NCI-H128 (cell line): ENCODE results near the gene ENKUR.
"Not testable (repeated sequence)": the region's sequence is repeated elsewhere in the genome, so short reads cannot be mapped to it uniquely, and the experiment has no call there.

Experiments
- DNase-seq: peaks from one replicate; lab custom pipeline; 2025; ENCODE audit not compliant: unreplicated experiment; lab: John Stamatoyannopoulos, UW

ENKUR gene

GRCh38 chr10:24979685-24980084 is 36.3 kb downstream of the ENKUR start:
- DNase-seq, result no peak

DNA sequence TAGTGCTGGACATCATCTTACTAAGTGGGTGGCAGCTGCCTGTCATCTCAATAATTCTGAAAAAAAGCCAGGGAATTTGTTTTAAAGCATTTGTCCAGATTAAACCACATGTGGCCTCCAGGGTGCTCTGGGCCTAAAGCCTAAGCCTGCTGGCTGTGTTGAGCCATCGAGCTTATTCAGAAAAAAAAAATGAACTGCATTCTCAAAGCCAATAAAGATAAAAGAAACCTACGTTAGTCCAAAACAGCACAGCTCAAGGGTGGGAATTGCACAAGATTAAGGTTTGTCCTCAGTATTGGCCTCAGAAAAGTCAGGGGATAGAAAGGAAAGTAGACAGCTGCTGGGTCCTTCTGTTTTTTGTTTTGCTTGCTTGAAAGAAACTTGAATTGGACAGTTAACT is 41.0 kb downstream of the ENKUR start:
- no peak for DNase-seq

GRCh38 chr10:24973163-24973562 is 42.8 kb downstream of the ENKUR start:
- DNase-seq, result no peak

DNA sequence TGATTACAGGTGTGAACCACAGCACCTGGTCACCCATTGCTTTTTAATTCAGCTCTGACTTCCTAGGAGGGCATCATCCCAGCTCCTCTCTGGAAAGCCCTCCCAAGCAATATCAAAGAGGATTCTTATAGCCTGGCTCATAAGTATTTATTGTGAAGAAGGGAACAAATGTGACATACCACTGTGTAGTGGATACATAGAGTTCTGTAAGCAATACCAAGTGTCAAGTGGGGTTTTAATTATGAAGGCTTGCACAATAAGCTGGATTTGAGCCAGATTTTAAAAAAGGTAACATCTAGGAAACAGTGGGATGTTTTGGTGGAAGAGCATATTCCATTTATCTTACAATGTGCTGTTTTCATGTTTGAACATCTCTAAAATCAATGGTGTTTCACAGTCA is 44.6 kb downstream of the ENKUR start:
- DNase-seq, result no peak

GRCh38 chr10:24969841-24970281 is 46.1 kb downstream of the ENKUR start:
- no peak for DNase-seq

DNA sequence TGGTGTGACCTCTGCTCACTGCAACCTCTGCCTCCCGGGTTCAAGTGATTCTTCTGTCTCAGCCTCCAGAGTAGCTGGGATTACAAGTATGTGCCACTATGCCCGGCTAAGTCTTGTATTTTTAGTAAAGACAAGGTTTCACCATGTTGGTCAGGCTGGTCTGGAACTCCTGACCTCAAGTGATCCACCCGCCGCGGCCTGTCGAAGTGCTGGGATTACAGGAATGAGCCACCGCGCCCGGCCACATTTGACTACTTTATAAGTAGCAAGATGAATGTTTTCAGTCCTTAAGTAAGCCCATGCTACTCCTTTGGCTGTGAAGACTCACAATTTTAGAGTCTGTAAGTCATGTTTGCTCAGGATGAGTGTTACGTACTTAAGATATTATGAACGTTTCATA is 47.0 kb downstream of the ENKUR start:
- not testable (repeated sequence) for DNase-seq

DNA sequence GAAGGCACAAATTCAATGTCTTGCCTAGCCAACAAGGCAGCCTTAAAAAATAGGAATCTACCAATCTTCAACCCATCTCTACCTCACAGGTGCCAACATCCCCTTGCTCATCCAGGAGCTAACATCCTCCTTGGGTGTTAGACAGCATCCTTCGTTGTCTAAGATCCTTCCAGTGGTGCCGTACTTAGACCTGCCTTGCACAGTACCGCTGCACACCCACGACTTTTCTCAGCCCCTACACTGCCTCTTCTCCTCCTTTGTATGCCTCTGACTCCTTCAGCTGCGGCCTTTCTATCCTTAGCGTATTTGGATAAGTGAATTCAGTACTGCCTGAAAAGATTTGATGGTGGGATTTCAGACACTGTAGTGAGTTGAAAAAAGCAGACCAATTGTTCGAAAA is 47.6 kb downstream of the ENKUR start:
- DNase-seq, result no peak

GRCh38 chr10:24966962-24967481 is 48.9 kb downstream of the ENKUR start:
- DNase-seq, result no peak

DNA sequence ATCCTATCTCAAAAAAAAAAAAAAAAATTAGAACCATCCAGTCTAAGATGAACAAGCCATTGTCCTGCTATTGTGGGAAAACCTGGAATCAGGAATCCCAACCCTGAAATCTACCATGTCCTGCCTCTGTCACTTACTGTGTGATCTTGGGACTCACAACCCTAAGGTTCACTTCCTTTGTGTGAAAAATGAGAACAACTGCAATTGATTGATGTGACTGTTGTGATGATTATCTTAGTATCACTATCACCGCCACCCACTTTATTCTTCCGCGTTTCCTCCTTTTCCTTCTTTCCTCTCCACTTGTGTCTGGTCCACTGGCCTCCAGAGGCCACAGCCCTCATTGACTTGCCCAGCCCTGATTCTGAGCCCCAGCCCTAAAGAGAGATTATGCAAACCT is 50.9 kb downstream of the ENKUR start:
- no peak for DNase-seq

- no peak for DNase-seq
These were observed 52.4 kb downstream of the ENKUR start for GRCh38 chr10:24963521-24964041.

GRCh38 chr10:24962995-24963394 is 53.0 kb downstream of the ENKUR start:
- DNase-seq, result no peak

DNA sequence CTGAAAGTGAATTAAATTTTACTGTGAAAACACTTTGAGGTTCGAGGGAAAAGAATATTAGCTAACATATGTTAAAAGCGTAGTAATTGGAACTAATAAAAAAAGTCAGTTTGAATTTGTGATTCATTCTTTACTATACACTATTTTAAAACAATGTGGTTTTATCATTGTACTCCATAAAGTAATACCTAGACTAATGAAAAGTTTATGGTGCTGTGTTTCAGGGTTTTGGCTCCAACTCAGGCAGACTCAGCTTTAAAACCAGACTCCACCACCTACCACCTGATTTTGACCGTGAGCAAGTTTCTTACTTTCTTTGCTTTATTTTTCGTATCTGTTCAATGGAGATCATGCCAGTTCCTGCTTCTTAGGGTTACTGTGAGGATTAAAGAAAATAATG is 54.4 kb downstream of the ENKUR start:
- no peak for DNase-seq

DNA sequence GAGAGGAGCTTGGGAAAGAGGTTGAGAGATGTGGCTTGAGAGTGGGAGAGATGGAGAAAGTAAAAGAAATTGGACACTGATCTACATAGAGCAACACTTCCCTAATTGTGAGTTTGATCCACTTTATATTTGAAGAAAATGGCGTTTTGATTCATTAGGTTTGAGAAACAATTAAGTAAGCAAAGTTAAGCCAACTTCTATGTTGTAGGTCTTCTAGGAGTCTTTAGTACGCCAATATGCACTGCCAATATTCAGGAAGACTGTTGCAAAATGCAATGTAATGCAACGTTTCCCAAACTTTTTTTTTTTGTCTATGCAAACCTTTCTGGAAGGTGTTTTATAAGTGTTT is 56.6 kb downstream of the ENKUR start:
- no peak for DNase-seq

DNA sequence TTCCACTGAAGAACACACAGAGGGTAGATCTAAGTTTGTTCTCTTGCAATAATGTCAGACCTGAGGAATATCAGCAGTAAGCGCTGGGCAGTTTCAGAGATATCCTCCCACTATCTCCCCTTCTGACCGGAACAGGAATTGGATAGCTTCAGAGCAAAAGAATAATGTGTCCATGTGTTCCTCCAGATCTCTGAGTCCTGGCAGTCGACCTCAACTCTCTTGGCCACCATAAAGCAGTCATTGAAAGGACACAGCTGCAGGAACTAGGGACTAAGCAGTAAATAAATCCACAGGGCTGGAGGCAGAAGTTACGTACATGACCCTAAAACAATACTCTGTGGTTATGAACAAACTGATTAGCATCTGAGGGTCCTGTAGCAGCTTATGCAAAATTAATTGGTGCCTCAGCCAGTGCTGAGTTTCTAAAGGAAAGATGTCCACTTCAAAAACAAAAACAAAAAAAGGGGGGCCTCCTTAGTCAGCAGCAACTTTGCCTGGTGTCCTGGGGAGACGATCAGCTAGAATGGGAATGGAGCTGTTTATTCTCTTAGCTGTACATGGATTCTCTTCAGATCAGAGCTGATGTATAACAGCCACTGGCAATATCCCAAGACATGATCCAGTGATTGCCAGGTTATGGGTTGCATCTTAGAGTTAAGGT is 57.1 kb downstream of the ENKUR start:
- DNase-seq, result no peak

DNA sequence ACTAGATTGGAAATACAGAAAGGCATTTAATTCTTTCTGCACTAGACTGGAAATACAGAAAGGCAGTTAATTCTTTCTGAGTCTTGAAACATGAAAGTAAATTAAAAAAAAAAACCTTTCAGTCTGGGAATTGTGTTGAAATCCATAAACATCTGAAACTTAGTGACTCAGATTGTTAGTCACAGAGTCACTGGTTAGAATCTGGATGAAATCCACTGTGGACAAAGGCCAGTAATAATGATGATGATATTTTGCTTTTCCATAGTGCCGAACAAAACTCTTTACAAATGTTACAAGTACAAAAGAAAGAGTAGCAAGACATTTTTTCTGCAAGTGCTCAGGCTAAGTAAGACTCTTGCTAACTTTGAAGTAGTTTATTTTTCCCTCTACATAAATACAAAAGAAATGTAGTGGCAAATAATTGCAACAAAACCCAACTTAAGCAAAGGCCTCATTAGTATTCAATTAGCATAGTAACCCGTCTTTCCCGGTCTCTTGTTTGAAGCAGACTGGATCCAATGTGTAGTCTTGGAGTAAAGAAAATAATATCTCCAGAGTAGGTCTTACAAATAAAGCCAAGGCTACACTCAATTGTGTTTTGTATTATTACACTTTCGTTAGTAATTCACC is 57.8 kb downstream of the ENKUR start:
- DNase-seq, result no peak

DNA sequence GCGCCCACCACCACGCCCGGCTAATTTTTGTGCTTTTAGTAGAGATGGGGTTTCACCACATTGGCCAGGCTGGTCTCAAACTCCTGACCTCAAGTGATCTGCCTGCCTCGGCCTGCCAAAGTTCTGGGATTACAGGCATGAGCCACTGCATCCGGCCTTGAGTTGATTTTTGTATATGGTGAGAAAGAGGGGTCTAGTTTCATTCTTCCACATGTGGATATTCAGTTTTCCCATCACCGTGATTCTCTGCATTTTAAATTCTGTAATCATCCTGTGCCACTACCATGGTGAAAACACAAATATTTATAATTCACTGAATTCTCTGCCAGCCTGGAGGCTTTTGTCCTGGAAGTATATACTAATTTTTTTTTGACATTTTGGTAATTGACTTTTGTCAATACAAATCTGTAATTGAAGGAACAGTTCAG is 58.3 kb downstream of the ENKUR start:
- DNase-seq, result not testable (repeated sequence)

- no peak for DNase-seq
These were observed 62.3 kb downstream of the ENKUR start for GRCh38 chr10:24953675-24954074.

DNA sequence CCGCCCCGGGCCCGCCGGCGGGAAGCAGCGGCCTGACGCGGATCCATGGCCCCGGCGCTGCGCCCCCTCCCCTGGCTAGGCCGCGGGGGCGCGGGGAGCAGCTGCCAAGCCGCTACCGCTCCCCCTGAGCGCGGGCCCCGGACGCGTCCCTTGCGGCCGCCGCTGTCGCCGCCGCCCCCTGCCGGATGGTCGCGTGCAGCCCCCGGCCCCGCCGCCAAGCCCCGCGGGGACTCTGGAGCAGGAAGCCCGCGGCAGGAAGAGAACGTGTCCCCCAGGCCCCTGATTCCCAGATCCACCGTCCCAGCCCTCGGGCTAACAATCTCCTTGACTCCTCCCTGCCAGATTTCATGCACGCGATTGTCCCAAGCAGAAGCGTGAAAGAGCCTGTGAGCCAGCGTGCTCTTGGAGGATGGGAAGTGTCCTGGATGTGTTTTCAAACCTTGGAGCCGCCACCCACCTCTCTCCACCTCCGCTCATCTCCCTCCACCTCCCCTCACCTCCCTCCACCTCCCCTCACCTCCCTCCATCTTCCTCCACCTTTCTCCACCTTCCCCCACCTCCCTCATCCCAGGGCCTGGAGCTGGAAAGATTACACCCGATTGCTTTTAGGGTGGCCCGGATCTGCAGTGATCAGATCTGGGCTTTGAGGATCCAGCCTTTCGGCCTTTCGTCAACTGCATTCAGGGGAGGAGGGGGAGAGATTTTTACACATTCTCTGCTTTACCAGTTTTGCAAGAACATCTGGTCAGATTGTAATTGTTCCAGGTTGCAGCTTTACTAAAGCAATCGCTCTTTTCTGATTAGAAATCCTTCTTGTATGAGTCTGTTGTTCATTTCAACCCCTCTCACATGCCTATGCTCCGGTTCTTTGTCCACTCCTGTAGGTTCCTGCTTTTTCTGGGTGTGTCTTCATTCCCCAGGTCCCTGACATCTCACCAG is 63.0 kb downstream of the ENKUR start:
- no peak for DNase-seq

GRCh38 chr10:24952143-24952706 is 63.7 kb downstream of the ENKUR start, which contains the start of gene PRTFDC1:
Gene PRTFDC1 (minus strand): TSS chr10:24952606. CDS start chr10:24952575, 31 bp downstream.
- no peak for DNase-seq

- DNase-seq, result no peak
These were observed 64.5 kb downstream of the ENKUR start for GRCh38 chr10:24951201-24952142.
